Stimulated activated CD8-positive, alpha-beta memory T cell treated with anti-CD3 and anti-CD28 coated beads, Interleukin-15, amount 100 ng/mL, for 48 hours (primary cell): ENCODE results near the gene OMD.

ENCODE experiments used
- DNase-seq, 2 donors: peaks; one replicate each; pipeline ENCODE4 v3.0.0-alpha.2; 2020; ENCODE audit warnings: low read depth in 2 of 2

OMD gene, protein sequence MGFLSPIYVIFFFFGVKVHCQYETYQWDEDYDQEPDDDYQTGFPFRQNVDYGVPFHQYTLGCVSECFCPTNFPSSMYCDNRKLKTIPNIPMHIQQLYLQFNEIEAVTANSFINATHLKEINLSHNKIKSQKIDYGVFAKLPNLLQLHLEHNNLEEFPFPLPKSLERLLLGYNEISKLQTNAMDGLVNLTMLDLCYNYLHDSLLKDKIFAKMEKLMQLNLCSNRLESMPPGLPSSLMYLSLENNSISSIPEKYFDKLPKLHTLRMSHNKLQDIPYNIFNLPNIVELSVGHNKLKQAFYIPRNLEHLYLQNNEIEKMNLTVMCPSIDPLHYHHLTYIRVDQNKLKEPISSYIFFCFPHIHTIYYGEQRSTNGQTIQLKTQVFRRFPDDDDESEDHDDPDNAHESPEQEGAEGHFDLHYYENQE

DNA sequence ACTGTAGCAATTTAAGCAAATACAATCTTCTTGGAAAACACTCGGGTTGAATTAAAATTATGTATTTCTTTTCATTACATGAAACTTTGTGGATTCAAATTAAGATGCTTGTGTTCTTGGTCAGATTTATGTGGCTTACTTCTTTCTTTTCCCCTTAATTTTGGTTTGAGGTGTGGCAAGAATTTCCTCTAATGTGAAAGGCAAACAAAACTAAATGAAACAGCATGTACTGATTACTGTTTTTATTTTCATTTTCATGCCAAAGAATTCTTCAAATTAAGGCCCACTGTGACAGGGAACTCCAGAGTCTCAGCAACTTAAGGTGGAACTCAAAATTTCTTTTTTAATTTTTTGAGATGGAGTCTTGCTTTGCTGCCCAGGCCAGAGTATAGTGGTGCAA, at the start of gene OMD:
OMD (minus strand) TSS at position 132 of the 400 bp plus-strand sequence. CDS start 6,913 bp downstream, outside the sequence.
- DNase-seq = no peak

DNA sequence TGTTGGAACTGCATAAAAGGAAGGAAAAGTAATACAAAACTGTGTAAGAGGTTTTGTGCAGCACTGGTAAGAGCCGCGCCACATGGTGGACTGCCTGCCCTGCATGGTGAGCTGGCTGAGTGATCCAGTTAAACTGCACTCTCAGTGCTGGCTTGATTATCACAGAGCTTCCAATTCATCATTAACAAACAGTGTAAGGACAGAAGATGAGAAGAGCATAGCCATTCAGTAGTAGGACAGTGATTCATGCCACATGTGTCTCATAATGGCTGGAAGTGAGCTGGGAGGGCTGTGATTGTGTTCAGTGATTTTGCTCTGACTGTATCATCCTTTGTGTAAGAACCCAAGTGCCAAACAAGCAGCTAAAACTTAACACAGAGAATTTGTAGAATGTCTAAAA, 43.9 kb upstream of the OMD start:
- no peak for DNase-seq

DNA sequence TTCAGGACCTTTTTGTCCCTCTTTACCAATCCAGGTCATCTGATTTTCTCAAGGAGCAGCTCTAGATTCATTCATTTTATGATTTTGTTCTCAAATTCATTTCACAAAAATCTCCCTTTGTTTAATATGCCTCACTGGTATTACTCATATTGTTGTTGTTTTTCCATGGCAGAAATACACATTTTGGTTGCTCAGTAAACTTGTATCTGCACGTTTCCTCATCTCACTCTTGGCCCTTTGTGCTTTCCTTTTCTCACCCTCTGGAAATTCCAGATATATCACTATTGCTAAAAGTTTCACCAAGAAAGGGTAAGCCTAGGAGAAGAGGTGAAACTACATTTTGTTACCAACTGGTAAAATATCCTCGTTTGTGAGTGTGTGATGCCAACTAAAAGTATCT, 43.2 kb upstream of the OMD start:
- no peak for DNase-seq

DNA sequence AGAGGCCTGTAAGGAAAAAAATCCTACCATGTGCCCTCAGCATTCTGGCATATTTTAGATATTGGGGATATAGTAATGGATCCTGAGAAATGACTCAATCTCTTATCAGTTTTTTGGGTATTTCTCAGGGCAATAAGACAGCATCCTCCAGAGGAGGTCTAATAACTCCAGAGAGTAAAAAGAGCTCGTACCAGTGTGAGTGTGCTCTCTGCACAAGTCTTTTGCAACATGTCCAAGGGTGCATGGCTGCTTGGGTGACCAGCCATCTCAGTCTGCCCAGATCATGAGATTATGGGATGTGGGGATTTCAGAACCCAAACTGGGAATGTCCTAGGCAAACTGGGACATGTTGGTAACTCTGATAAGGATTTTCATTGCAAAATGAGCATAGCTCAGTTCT, 42.8 kb upstream of the OMD start:
- no peak for DNase-seq

DNA sequence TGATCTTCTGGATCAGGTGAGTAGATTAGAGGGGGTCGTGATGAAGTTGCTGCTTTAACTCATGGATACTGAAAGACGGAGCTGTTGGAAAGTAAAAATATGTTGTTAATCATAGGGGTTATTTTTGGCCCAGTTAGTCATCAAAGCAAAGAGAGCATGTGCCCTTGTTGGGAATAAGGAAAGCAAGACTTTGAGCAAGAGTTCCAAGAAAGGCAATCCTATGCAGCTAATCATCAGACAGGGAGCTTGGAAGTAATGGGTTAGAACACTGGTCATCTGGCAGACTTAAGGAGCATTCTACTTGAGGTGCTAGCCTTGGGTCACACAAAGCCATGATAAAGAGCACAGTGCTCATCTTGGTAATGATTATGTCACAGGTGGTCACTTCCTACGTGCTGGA, 39.7 kb upstream of the OMD start:
- DNase-seq = no peak

DNA sequence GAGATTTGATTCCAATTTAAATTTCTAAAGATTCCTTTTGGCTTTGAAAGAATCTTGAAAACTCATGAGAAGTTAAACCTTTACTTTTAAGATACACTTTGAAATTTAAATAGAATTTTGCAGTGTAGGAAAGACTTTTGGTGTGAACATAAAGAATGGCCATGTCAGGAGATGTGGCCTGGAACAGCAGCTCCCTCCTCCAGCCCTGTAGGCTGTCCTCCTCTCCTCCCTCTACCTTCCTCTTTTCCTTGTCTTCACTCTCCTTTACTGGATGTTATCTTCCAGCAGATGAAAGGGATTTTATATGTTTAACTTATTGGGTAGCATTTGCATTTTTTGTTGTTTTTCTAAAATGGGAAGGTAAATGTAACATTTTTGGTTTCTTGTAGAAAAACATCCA, 39.1 kb upstream of the OMD start:
- no peak for DNase-seq

DNA sequence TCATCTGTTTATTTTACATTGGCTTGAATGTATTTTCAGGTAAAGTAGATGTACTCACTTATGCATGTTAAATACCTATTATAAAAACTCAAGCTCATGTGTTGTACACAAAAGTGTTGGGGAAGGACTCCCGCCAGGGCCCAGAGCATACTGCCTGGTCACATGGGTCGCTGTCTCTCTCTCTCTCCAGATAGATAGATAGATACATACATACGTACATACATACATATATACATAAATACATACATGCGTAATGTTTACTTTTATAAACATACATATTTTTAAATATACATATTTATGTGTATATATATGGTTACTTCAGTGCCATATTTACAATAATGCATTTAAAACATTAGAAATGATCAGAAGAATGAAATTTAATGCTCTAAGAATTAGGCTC, 33.3 kb upstream of the OMD start:
- DNase-seq = no peak

DNA sequence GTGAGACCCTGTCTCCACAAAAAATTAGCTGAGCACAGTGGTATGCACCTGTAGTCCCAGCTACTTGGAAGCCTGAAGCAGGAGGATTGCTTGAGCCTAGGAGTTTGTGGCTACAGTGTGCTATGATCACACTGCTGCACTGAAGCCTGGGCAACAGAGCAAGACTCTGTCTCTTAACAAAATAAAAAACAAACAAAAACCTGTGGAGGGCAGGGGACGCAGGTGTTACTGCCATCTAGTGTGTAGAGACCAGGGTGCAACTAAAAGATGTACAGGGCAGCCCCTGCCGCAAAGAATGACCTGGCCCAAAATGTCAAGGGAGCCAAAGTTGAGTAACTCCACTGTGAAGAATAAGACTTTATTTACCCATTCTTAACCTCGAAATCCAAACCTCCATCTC, 30.9 kb upstream of the OMD start:
- no peak for DNase-seq

DNA sequence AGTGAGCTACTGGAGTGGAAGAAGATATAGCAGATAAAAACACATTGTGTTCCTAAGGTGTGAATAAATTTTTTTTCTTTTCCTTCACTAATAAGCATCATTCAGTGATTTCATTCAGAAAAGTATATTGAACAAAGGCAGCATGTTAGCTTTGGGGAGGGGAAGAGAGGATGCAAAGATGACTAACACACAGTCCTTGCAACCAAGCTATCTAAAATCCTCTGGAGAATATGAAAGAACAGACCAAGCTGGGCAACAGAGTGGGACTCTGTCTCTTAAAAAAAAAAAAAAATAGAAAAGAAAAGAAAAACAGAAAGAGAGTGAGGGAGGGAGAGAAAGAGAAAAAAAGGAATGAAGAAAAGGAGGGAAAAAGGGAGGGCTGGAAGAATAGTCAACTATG, 22.3 kb upstream of the OMD start:
- no peak for DNase-seq

DNA sequence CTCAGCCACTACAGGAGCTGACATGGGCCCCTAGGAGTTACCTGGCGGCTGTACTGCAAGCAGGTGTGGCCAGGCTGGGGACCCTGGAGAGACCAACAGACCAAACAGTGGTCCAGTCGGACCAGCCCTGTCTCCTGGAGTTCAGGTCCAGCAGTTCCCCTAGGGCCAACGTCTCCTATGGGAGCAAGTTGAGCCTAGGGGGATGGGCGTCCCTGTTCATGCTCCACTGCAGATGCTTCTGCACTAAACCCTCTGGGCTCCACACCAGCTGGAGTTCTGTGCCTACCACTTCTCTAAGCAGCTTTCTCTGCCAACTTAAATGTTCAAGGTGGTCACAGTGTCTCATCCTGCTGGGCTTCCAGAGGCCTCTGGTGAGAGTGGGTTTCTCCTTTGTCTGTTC, 20.6 kb upstream of the OMD start:
- DNase-seq = no peak

DNA sequence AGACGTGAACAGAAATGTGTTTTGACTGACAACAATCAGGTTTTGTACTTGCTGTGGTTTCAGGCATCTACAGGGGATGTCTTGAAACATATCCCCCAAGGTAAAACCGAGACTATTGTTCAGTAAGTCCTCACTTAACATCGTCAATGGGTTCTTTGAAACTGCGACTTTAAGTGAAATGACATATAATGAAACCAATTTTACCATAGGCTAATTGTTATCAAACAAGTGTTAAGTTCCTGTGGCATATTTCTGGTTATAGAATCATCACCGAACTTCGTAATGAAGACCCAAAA, 16.4 kb upstream of the OMD start:
- no peak for DNase-seq

DNA sequence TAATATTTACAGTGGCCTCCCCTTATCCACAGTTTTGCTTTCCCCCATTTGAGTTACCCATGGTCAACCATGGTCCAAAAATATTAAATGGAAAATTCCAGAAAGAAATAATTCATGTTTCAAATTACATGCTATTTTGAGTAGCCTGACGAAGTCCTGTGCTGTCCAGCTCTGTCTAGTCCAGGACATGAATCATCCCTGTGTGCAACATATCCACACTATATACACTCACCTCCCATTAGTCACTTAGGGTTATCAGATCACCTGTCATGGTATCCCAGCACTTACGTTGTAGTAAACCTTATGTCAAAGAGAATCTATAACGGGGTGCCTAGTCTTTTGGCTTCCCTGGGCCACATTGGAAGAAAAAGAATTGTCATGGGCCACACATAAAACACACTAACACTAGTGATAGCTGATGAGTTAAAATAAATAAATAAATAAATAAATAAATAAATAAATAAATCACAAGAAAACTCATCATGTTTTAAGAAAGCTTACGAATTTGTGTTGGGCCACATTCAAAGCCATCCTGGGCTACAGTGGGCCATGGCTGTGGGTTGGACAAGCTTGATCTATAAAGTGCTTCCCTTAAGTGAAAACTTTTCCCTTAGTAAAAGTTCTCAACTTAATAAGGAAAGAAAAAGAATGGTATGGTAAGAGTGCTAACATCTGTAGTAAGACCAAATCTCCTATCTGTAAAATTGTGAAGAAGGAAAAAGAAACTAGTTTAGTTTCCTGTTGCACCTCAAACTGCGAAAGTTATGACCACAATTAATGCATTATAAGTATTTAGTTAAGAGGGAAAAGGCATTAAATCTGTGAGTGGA, 15.9 kb upstream of the OMD start:
- DNase-seq = no peak

DNA sequence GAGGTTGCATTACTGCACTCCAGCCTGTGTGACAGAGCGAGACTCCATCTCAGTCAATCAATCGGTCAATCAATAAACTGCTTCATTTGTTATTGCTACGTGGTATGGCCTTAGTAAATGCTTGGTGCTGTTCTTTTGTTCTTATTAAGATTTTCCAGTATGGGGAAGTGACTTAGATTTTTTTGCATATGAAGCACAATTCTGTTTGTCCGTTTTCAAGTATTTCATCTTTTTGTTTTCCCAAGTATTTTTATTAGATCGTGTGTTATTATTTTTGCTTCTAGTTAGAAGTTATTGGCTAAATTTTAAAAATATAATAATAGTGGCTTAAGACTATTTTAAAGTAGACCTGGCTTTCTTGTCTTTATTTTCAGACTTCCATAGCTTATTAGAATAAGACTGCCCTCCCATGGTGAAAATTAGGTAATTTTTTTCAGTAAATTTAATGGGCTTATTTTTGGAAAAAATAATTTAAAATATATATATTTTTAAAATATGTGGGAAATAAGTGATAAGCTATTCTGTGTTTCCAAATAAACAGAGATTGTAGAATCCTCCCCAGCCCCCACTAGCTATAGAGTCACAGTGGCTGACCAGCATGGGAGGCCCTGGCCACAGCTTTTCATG, 14.7 kb upstream of the OMD start:
- no peak for DNase-seq

DNA sequence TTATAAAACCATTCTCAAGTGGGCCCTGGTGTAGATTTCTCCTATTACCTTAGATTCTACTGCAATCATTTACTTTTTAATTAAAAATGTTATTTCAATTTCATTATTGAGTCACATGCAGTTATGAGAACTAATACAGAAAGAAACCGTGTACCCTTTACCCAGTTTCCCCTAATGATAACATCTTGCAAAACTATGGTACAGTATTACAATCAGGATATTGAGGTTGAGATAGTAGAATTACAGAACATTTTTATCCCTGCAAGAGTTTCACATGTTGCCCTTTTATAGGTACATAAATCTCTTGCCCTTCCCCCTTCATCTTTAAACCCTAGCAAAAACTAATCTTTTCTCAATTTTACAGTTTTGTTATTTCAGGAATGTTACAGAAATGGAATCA, 11.0 kb upstream of the OMD start:
- no peak for DNase-seq

DNA sequence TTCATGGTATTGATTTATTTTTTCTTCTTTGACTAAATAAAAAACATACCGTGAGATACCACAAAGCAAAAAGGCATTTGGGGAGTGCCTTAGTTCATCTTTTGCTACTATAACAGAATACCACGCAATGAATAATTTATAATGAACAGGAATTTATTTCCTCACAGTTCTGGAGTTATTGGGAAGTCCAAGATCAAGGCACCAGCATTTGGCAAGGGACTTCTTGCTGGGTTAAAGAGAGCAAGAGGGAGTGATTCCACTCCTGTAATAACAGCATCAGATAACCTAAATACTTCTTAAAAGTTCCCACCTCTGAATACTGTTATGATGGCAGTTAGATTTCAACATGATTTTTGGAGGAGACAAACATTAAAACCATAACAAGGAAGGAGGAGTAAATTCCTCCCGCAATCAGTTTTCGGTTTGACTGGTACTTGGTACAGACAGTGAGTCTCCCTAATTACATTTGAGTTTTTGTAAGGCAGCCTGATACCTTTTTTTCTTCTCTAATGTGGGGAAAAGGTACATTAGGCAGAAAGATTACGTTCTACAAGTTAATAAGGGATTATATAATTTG, 8.8 kb upstream of the OMD start:
- no peak for DNase-seq

DNA sequence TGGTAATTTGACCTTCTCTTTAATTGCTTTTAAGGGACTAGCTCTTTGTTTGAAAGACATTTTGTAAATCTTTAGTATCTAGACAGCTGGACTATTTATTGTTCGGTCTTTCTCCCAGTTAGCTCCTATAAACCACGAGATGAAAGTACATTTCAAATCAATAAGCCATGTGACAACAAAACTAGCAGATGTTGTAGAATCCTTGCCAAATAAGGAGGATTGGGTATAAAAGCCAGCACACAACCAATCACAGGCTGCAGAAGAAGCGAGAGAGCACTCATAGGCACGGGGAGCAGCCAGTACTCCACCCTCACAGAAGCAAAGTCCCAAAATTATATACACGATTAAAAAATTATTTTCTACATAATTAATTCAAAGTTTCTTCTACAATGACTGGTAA, 8.1 kb upstream of the OMD start:
- no peak for DNase-seq

DNA sequence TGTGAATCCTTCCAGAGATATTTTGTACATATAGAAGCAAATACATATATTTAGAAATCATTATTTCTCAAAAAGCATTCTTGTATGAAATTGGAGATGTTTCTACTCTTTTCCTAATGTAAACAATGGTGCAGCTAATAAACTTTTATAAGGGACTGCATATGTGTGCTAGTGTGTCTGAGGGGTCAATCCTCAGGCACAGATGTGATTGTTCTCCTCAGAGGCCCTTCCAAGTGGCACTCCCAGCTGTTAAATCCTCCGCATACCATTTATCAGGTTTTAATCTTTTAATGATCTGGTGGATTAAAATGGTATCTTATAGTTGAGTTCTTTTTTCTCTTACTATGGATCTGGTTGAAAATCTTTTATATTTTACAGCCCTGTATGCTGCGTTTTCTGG, 5.6 kb upstream of the OMD start:
- DNase-seq = no peak

DNA sequence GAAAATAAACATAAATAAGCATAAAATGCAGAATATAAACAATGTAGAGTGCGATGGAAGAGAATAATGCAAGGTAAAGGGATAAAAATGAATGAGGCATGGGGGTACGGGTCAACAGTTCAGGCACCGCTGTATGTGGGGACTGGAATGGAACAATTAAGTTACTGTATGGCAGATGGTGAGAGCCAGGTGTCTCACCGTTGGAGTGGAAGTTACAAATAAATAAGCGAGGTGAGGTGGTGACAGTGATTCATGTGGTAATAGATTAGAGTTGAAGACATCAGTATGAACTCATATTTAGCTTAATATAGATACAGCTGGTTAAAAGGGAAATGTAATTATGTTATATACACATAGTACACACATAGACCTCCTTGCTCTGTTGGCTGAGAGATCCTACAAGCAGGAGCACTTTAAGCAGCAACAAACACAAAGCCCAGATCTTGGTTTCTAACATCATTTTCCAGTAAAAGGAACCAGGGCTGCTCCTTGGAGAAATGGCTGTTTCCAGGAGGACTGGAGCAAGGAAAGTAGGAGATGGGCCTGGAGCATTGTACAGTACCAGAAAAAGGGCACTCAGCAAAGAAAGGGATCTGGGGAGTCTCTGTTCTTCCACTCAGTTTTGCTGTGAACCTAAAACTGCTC, 2.4 kb upstream of the OMD start:
- no peak for DNase-seq

DNA sequence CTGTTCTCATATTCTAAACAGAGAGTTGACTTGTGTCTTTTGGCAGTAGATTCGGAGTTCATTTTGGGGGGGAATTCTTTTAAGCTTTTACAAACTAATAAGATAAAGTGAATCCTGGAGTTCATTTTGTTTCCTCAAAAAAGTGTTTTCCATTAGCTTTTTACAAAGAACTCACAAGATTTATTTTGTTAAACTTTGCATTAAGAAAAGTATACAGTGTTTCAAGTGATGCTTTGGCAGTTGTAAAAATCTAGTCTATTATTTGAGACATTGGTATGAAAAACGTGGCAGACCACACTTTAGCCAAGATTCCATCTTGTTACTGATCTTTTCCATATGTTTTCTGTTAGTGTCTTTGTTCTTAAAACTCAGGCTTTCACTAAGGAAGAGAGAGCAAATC, 1.2 kb upstream of the OMD start:
- DNase-seq = no peak

DNA sequence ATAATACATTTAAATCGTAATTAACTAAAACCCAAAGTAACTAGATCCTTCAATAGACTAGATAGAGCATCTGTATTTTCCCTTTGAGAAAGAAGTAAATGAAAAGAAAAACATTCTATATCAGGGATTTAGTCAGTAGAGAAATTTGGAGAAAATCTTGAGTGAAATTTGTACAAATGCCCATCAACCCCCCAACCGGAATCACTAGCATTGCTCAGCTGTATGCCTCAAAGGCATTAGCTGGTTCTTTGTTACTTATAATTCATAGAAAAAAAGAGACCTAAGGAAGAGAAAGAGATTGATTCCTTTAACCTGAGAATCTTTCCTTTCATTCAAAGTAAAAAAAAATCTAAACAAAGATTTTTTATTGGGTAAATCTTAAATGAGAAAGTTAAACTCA, 659 bp downstream of the OMD start:
- no peak for DNase-seq

DNA sequence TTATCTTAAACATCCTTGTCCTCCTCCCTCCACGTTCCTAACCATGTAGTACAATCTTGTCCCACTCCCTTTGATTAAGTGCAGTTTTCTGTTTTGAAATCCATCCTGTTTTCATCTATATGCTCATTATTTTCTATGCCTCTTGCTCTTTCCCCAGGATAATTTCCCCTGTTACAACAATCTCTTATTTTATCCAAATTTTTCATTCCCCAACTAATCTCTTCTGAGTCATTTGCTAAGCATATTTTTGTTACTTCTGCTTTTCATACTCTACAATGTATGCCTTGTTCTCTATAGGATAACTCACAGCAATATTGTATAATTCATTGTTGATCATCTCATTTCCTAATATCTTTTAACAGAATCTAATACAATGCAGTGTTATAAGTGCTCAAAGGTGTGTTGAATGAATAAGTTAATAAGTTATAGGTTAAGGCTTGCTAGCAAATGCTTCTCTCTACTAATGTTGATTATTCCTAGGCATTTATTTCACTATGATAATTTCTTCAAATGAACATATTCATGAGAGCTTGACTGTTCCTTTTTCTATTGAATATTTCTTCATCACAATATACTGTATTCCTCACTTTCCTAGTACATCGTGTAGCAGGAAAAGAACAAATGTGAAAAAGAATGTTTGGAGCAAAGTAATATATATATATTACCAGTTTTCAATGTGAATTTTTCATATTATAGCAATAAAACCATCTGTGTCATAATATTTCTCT, 1.5 kb downstream of the OMD start:
- DNase-seq = no peak
